Heart right ventricle (tissue), 16 donors: ENCODE data around the gene GALNT14. TPM values are rescaled to one million over a fixed set of nuclear protein-coding genes. Genes with fewer than 3 reads are reported as not detected.
A peak's percentile ranks its signal among the peaks of the same experiment; 100 is the strongest.

ENCODE experiments used
- ATAC-seq, 8 donors: fragments of 200-7000 bp; cut with Tn5 transposase; one replicate each; pipeline ENCODE4 v1.9.1; 2020; ENCODE audit warnings: mild to moderate bottlenecking in 8 of 8, moderate library complexity in 8 of 8, moderate number of reproducible peaks in 1 of 8
- DNase-seq, 2 donors: peaks; one replicate each; pipeline ENCODE4 v3.0.0-alpha.2; 2020
- H3K27ac ChIP-seq, 10 donors: fragments of 200-600 bp; sonication (generic) in 2 of 10; one replicate each; pipeline versions ENCODE4 v1.5.0 to v1.8.0; 2020 to 2022; ENCODE audit warnings: mild to moderate bottlenecking in 3 of 10
- H3K27me3 ChIP-seq, 7 donors: fragments of 200-600 bp; one replicate each; pipeline ENCODE4 v1.8.0; 2021 to 2022; ENCODE audit warnings: mild to moderate bottlenecking in 2 of 7
- H3K36me3 ChIP-seq, 9 donors: fragments of 200-600 bp; sonication (generic) in 1 of 9; one replicate each; pipeline versions ENCODE4 v1.5.0 to v1.8.0; 2020 to 2022; ENCODE audit warnings: mild to moderate bottlenecking in 2 of 9
- H3K4me1 ChIP-seq, 9 donors: fragments of 200-600 bp; sonication (generic) in 1 of 9; one replicate each; pipeline versions ENCODE4 v1.5.0 to v1.8.0; 2020 to 2022; ENCODE audit warnings: mild to moderate bottlenecking in 4 of 9
- H3K4me3 ChIP-seq, 10 donors: fragments of 200-600 bp; sonication (generic) in 2 of 10; one replicate each; pipeline versions ENCODE4 v1.5.0 to v1.8.0; 2020 to 2022; ENCODE audit warnings: mild to moderate bottlenecking in 7 of 10, moderate library complexity in 2 of 10
- H3K9me3 ChIP-seq, 11 donors: fragments of 200-600 bp in 10 of 11; sonication (generic) in 2 of 11; one replicate each; pipeline versions ENCODE4 v1.5.0 to v1.8.0; 2013 to 2022; ENCODE audit warnings: mild to moderate bottlenecking in 2 of 11, control low read depth in 1 of 11, moderate library complexity in 1 of 11
- CTCF ChIP-seq, 9 donors: fragments of 200-600 bp; sonication (generic) in 2 of 9; IDR thresholded peaks; one replicate each; pipeline versions ENCODE4 v1.5.0 to v1.8.0; 2021 to 2022; ENCODE audit warnings: antibody characterized with exemption in 9 of 9, mild to moderate bottlenecking in 5 of 9, moderate library complexity in 1 of 9
- WGBS, 2 donors: extraction: QIAGEN DNeasy Blood & Tissue Kit; methylation state at CpG; one replicate each; pipeline ENCODE4 v1.1.7; 2013; ENCODE audit warnings: inconsistent platforms in 1 of 2; 5-methylcytosine and 5-hydroxymethylcytosine counted together
- intact Hi-C, 10 donors: fragments of 100-400 bp; cut with DNase I; formaldehyde crosslinking; loops; one replicate each; pipeline versions ENCODE4 v1.11.1 to v1.14.2; 2022
- polyA plus RNA-seq, 2 donors: library from polyadenylated mRNA; stranded (reverse); fragments of 200-250 nt; gene quantifications; one replicate each; pipeline ENCODE4 v1.2.3, GENCODE V29; 2013
- total RNA-seq, 10 donors: library from RNA; stranded (reverse); fragmentation: NEBNext Ultra II Directional in 3 of 10; extraction: Animal tissue kit (Norgen Biotek cat#: 25700) in 3 of 10; gene quantifications; one replicate each; pipeline versions ENCODE4 v1.2.1 to v1.2.4, GENCODE V29; 2021 to 2023
- donor health status: Arrhythmogenic right ventricular cardiomyopathy.
- donor health status: ischemic (EF 13 %, LVEDD 7.1; RV severe dilation, severe dysfunction).
- donor health status: healthy with polysubstance abuse.
- donor health status: DM: no; HTN: yes; CAD: no.
- donor health status: DM: no; HTN: no; CAD: no.
- donor health status: ischemic (EF 25% LVEDD 6.9; RV normal size, moderate dysfunction).
- donor health status: ischemic (EF 25% LVEDD 5.7; RV mildly dilated, moderate dysfunction).
- donor health status: healthy.
- donor health status: DM: yes; HTN: yes; CAD: no.
- donor health status: Ischemic cardiomyopathy.
- donor health status: ischemic (EF 35%, LVEDD 5.7; RV mildly dilated, moderate dysfunction).
- donor health status: nonischemic (EF 11% LVEDD 7.7; RV severe dilation, severe dysfunction).
- donor health status: DM: yes; HTN: yes; CAD: no.
- donor health status: PGD.
- donor health status: ischemic (EF 29% LVEDD 5.4; RV normal size, mild dysfunction).
- donor health status: nonischemic (EF 23%, LVEDD 6.1; RV moderate dilation, normal function).

The GALNT14 gene
- total and polyA plus RNA-seq, 12 donors, result 0.17 to 1.4 (median 0.63) TPM; not detected in 2

- Histone ChIP-seq H3K4me1 (no peaks in the 10 kb centered on the region), H3K27ac (no peak overlapping the region), H3K36me3 (no peaks in the 10 kb centered on the region), H3K27me3 (no peaks in the 10 kb centered on the region), H3K9me3 (no peaks in the 10 kb centered on the region), H3K4me3 (no peak overlapping the region)
- peak in 1 of 8 donors; percentile 34 for ATAC-seq
- intact Hi-C loops, result no loop called here
- no peak for DNase-seq
- TF ChIP-seq CTCF (IDR thresholded peaks at IDR 0.05), result no peak
- 70 to 77% methylated on average over 11 of the region's 11 CpGs for WGBS, 2 donors
Observed at GRCh38 chr2:30994227-30995056, 143.8 kb downstream of the GALNT14 start.

GRCh38 chr2:30992781-30993180 lies 145.5 kb downstream of the GALNT14 start:
- no peaks in the 10 kb centered on the region for H3K27me3 ChIP-seq
- no peak for TF ChIP-seq CTCF (IDR thresholded peaks at IDR 0.05)
- ATAC-seq (no peak), DNase-seq (no peak)
- no peaks in the 10 kb centered on the region for H3K4me1 ChIP-seq
- no peaks in the 10 kb centered on the region for H3K36me3 ChIP-seq
- no peak overlapping the region for H3K4me3 ChIP-seq
- 91 to 93% methylated on average over 18 of the region's 18 CpGs for WGBS, 2 donors
- H3K27ac ChIP-seq, result no peak overlapping the region
- no peaks in the 10 kb centered on the region for H3K9me3 ChIP-seq
- intact Hi-C loops, result no loop called here

GRCh38 chr2:30990671-30991070 lies 147.6 kb downstream of the GALNT14 start:
- intact Hi-C loops, result no loop called here
- ATAC-seq, result no peak
- TF ChIP-seq CTCF (IDR thresholded peaks at IDR 0.05), result no peak
- H3K4me3 ChIP-seq, result no peak overlapping the region
- no peaks in the 10 kb centered on the region for H3K27me3 ChIP-seq
- H3K36me3 ChIP-seq, result no peaks in the 10 kb centered on the region
- no peak for DNase-seq
- H3K4me1 ChIP-seq, result peaks cover 0 to 7% (median 0%) of the 10 kb centered on the region in 9 donors
- no peak overlapping the region for H3K27ac ChIP-seq
- H3K9me3 ChIP-seq, result no peaks in the 10 kb centered on the region
- 48 to 71% methylated on average over 4 of the region's 4 CpGs for WGBS, 2 donors

GRCh38 chr2:30990176-30990575 lies 148.1 kb downstream of the GALNT14 start:
- ATAC-seq, result no peak
- Histone ChIP-seq H3K27me3 (no peaks in the 10 kb centered on the region), H3K4me1 (peaks cover 0 to 12% (median 2%) of the 10 kb centered on the region in 9 donors), H3K4me3 (no peak overlapping the region), H3K27ac (no peak overlapping the region), H3K9me3 (no peaks in the 10 kb centered on the region), H3K36me3 (no peaks in the 10 kb centered on the region)
- no peak for DNase-seq
- intact Hi-C loops, result no loop called here
- 82 to 85% methylated on average over 2 of the region's 2 CpGs for WGBS, 2 donors
- no peak for TF ChIP-seq CTCF (IDR thresholded peaks at IDR 0.05)
